Ishikawa (cell line): ENCODE measurements around the gene AGAP2.

Source experiments
- CEBPB ChIP-seq: IDR thresholded peaks from 2 replicates; pipeline ENCODE4 v1.6.1; 2012
- EGR1 ChIP-seq: IDR thresholded peaks from 2 replicates; pipeline ENCODE4 v1.6.1; 2012
- EP300 ChIP-seq: IDR thresholded peaks from 2 replicates; pipeline ENCODE4 v1.6.1; 2012; ENCODE audit warnings: borderline replicate concordance
- FOXM1 ChIP-seq: IDR thresholded peaks from 2 replicates; pipeline ENCODE4 v1.6.1; 2012; ENCODE audit warnings: low read depth, borderline replicate concordance
- MAX ChIP-seq: IDR thresholded peaks from 2 replicates; pipeline ENCODE4 v1.6.1; 2012
- NFIC ChIP-seq: IDR thresholded peaks from 2 replicates; pipeline ENCODE4 v1.6.1; 2012
- RAD21 ChIP-seq: IDR thresholded peaks from 2 replicates; pipeline ENCODE4 v1.6.1; 2012; ENCODE audit warnings: low read depth
- REST ChIP-seq: IDR thresholded peaks from 2 replicates; pipeline ENCODE4 v1.6.1; 2012; ENCODE audit warnings: low read depth, mild to moderate bottlenecking
- TAF1 ChIP-seq: IDR thresholded peaks from 2 replicates; pipeline ENCODE4 v1.6.1; 2012; ENCODE audit warnings: low read depth, mild to moderate bottlenecking
- TCF12 ChIP-seq: IDR thresholded peaks from 2 replicates; pipeline ENCODE4 v1.6.1; 2012; ENCODE audit warnings: low read depth
- USF1 ChIP-seq: IDR thresholded peaks from 2 replicates; pipeline ENCODE4 v1.6.1; 2012
- YY1 ChIP-seq: IDR thresholded peaks from 2 replicates; pipeline ENCODE4 v1.6.1; 2012; ENCODE audit warnings: low read depth
- ZBTB7A ChIP-seq: IDR thresholded peaks from 2 replicates; pipeline ENCODE4 v1.6.1; 2012; ENCODE audit warnings: low read depth

Gene AGAP2

GRCh38 chr12:57766464-57767304 lies 28.1 kb upstream of the AGAP2 start, which contains the start of gene CYP27B1:
TSS of gene CYP27B1 (minus strand) at chr12:57767078. CDS start at chr12:57767041, 37 bp downstream.
- TF ChIP-seq TCF12 (0 out of 2 replicates have a peak, but pooled peaks have one; percentile 34), NFIC (peak; percentile 27; the same call in 1 of the 2 replicates), MAX (0 out of 2 replicates have a peak, but pooled peaks have one; percentile 32), ZBTB7A (peak; percentile 73; the same call in 1 of the 2 replicates), CEBPB (peak; percentile 76), RAD21 (no peak), USF1 (no peak)

- TF ChIP-seq REST (no peak), NFIC (no peak), FOXM1 (no peak), RAD21 (no peak)
Observed at GRCh38 chr12:57765698-57766463, 27.3 kb upstream of the AGAP2 start.

GRCh38 chr12:57765003-57765697 lies 26.6 kb upstream of the AGAP2 start:
- TF ChIP-seq EGR1 = no peak
- TF ChIP-seq EP300 = no peak
- no peak for TF ChIP-seq MAX
- TF ChIP-seq NFIC = no peak
- peak; percentile 61; the same call in 1 of the 2 replicates for TF ChIP-seq ZBTB7A
- TF ChIP-seq TCF12 = no peak
- TF ChIP-seq REST = no peak
- no peak for TF ChIP-seq RAD21

DNA sequence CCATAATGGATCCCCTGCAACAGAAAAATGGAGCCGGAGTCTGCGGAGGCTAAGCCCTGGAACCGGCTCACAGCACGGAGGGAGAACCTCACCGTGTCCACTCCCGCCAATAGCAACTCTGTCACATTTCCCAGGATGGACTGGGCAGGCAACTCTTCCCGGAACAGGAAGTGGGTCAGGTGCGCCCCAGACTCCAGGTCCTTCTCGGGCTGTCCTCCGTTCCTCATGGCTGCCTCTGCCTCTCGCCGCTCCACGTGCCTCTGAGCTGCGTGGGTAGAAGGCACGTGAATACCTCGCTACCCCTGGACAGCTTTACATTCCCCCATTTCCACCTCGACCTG lies 26.1 kb upstream of the AGAP2 start:
- no peak for TF ChIP-seq YY1
- no peak for TF ChIP-seq RAD21
- peak; percentile 34; the same call in 1 of the 2 replicates for TF ChIP-seq TAF1
- TF ChIP-seq TCF12 = no peak
- peak; percentile 82 for TF ChIP-seq MAX
- no peak for TF ChIP-seq REST
- no peak for TF ChIP-seq ZBTB7A
- no peak for TF ChIP-seq NFIC
- TF ChIP-seq USF1 = peak; percentile 50; the same call in 1 of the 2 replicates
